T-cell (primary cell): ENCODE results near the gene FZD7. TPM values are rescaled to one million over a fixed set of nuclear protein-coding genes. Genes with fewer than 3 reads are reported as not detected.

Experiments used
- ATAC-seq, 4 experiments: fragments of 200-7000 bp in 3 of 4; fragments of 150-1000 bp in 1 of 4; cut with Tn5 transposase; replicated peaks in 1 of 4; 1 replicate in 3 of 4; 2 replicates in 1 of 4; pipeline ENCODE4 v1.10.0; 2021; ENCODE audit warnings: moderate library complexity in 3 of 4, mild to moderate bottlenecking in 2 of 4, moderate number of reproducible peaks in 1 of 4
- CTCF ChIA-PET, 2 donors: fragments of 300-600 bp; sonication (Branson Sonifier 250); formaldehyde crosslinking; loops; one replicate each; lab custom pipeline; 2022; ENCODE audit warnings: antibody characterized with exemption in 2 of 2; lab: Charles Lee
- POLR2A ChIA-PET, 2 donors: fragments of 300-600 bp; sonication (Branson Sonifier 250); formaldehyde crosslinking; loops; one replicate each; lab custom pipeline; 2022; ENCODE audit warnings: antibody characterized with exemption in 2 of 2; lab: Charles Lee
- DNase-seq, 35 experiments: peaks; one replicate each; pipeline versions ENCODE4 v3.0.0 to v3.0.0-alpha.2; 2013 to 2023
- H3K27ac ChIP-seq: one replicate; pipeline ENCODE4 v1.5.1; 2013; ENCODE audit warnings: low read length
- H3K27me3 ChIP-seq, 2 experiments: replicated peaks in 1 of 2; 1 replicate in 1 of 2; 2 replicates in 1 of 2; pipeline versions ENCODE4 v1.6.1 to v1.7.0; 2013; ENCODE audit warnings: low read length in 1 of 2, mixed read lengths in 1 of 2; ENCODE audit not compliant: control insufficient read depth in 2 of 2, insufficient read depth in 2 of 2; ENCODE audit errors: extremely low read depth in 1 of 2
- H3K36me3 ChIP-seq, 2 donors: 1 replicate in 1 of 2; 2 replicates in 1 of 2; pipeline versions ENCODE4 v1.6.1 to v1.7.0; 2013; ENCODE audit warnings: low read length in 1 of 2; ENCODE audit not compliant: control insufficient read depth in 2 of 2, insufficient read depth in 1 of 2; ENCODE audit errors: extremely low read depth in 1 of 2
- H3K4me1 ChIP-seq, 2 experiments: 1 replicate in 1 of 2; 2 replicates in 1 of 2; pipeline versions ENCODE4 v1.6.1 to v1.7.0; 2013; ENCODE audit warnings: low read length in 2 of 2, mixed read lengths in 1 of 2; ENCODE audit not compliant: insufficient read depth in 2 of 2, control insufficient read depth in 1 of 2; ENCODE audit errors: extremely low read depth in 1 of 2
- H3K4me3 ChIP-seq, 2 donors: 1 replicate in 1 of 2; 2 replicates in 1 of 2; pipeline versions ENCODE4 v1.5.1 to v1.7.0; 2013; ENCODE audit warnings: mild to moderate bottlenecking in 2 of 2, low read length in 1 of 2, moderate library complexity in 1 of 2; ENCODE audit not compliant: control insufficient read depth in 1 of 2; ENCODE audit errors: extremely low read depth in 1 of 2
- H3K9me3 ChIP-seq: 2 replicates; pipeline ENCODE4 v1.7.0; 2013
- H3K27ac Mint-ChIP-seq, 2 donors: one replicate each; pipeline ENCODE4 v1.8.0; 2020 to 2021; ENCODE audit warnings: mild to moderate bottlenecking in 2 of 2, mixed read lengths in 2 of 2
- H3K27me3 Mint-ChIP-seq, 2 donors: one replicate each; pipeline ENCODE4 v1.8.0; 2021 to 2022; ENCODE audit warnings: mixed read lengths in 2 of 2
- H3K36me3 Mint-ChIP-seq: one replicate; pipeline ENCODE4 v1.8.0; 2021; ENCODE audit warnings: mixed read lengths
- H3K4me1 Mint-ChIP-seq, 3 donors: one replicate each; pipeline ENCODE4 v1.8.0; 2020 to 2022; ENCODE audit warnings: mixed read lengths in 3 of 3, mild to moderate bottlenecking in 1 of 3
- H3K4me3 Mint-ChIP-seq, 3 donors: one replicate each; pipeline ENCODE4 v1.8.0; 2020 to 2022; ENCODE audit warnings: mild to moderate bottlenecking in 3 of 3, mixed read lengths in 3 of 3, moderate library complexity in 3 of 3
- H3K9me3 Mint-ChIP-seq, 3 donors: one replicate each; pipeline ENCODE4 v1.8.0; 2020 to 2022; ENCODE audit warnings: mixed read lengths in 3 of 3
- WGBS: methylation state at CpG from one replicate; pipeline ENCODE4 v1.1.5; 2013; ENCODE audit warnings: missing lambda C conversion rate; ENCODE audit not compliant: insufficient coverage; 5-methylcytosine and 5-hydroxymethylcytosine counted together
- total RNA-seq, 35 experiments: library from RNA in 6 of 35; stranded (reverse) in 6 of 35; fragments of 120-200 nt in 1 of 35; gene quantifications; one replicate each; pipeline versions ENCODE4 v1.2.1 to v1.2.4 and lab custom pipeline; 2013 to 2026

FZD7 gene
- total RNA-seq, 5 donors from 2014 or later (not counting 1 experiment from before 2014, with no cell fraction given): 0.15 to 0.93 (median 0.56) TPM

DNA sequence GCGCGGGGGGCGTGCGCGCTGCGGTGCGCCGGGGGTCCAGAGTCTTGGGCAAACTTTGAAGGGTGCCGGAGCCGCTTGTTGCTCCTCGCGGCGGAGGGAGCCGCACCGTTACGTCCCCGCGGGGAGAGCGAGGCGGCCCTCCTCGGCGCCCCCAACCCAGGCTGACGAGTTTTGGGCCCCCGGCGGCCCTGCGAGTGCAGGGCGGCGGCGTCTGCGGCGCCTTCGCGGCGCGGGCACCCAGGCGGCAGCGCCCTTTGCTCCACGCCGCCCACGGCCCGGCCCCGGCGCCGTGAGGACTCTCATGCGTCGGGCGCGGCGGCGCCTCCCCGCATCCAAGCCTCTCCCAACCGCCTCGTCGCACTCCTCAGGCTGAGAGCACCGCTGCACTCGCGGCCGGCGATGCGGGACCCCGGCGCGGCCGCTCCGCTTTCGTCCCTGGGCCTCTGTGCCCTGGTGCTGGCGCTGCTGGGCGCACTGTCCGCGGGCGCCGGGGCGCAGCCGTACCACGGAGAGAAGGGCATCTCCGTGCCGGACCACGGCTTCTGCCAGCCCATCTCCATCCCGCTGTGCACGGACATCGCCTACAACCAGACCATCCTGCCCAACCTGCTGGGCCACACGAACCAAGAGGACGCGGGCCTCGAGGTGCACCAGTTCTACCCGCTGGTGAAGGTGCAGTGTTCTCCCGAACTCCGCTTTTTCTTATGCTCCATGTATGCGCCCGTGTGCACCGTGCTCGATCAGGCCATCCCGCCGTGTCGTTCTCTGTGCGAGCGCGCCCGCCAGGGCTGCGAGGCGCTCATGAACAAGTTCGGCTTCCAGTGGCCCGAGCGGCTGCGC lies 814 bp downstream of the FZD7 start:
- Mint-ChIP-seq H3K4me1 (peaks cover 14 to 15% (median 14%) of the 10 kb centered on the region in 3 donors), H3K9me3 (no peaks in the 10 kb centered on the region), H3K27me3 (peaks cover 10 to 23% of the 10 kb centered on the region in 2 donors), H3K36me3 (no peaks in the 10 kb centered on the region), H3K4me3 (peak overlapping the region in 1 of 3 donors; percentile 79), H3K27ac (no peak overlapping the region)
- H3K36me3 ChIP-seq: no peaks in the 10 kb centered on the region
- no peak overlapping the region for H3K27ac ChIP-seq
- H3K9me3 ChIP-seq: no peaks in the 10 kb centered on the region
- H3K27me3 ChIP-seq: peaks cover 14 to 46% of the 10 kb centered on the region in 2 experiments
- H3K4me3 ChIP-seq: peak overlapping the region; percentile 64 to 77
- WGBS: under 1% methylated on average over 105 of the region's 105 CpGs
- CTCF ChIA-PET: interaction anchor here in 1 of 2 donors (0.6 kb wide), 1 partner anchor 141 kb away, joined by 3 read pairs; no protein-coding TSS in a partner anchor
- POLR2A ChIA-PET: interaction anchor here in 1 of 2 donors (0.6 kb wide), 1 partner anchor 922 kb away, joined by 3 read pairs; no protein-coding TSS in a partner anchor
- ATAC-seq (peak; percentile 2 to 10 (median 6)), DNase-seq (peak in 25 of 35 experiments; percentile 5 to 52 (median 21))
- H3K4me1 ChIP-seq: peaks cover 12 to 31% of the 10 kb centered on the region in 2 experiments

DNA sequence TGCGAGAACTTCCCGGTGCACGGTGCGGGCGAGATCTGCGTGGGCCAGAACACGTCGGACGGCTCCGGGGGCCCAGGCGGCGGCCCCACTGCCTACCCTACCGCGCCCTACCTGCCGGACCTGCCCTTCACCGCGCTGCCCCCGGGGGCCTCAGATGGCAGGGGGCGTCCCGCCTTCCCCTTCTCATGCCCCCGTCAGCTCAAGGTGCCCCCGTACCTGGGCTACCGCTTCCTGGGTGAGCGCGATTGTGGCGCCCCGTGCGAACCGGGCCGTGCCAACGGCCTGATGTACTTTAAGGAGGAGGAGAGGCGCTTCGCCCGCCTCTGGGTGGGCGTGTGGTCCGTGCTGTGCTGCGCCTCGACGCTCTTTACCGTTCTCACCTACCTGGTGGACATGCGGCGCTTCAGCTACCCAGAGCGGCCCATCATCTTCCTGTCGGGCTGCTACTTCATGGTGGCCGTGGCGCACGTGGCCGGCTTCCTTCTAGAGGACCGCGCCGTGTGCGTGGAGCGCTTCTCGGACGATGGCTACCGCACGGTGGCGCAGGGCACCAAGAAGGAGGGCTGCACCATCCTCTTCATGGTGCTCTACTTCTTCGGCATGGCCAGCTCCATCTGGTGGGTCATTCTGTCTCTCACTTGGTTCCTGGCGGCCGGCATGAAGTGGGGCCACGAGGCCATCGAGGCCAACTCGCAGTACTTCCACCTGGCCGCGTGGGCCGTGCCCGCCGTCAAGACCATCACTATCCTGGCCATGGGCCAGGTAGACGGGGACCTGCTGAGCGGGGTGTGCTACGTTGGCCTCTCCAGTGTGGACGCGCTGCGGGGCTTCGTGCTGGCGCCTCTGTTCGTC lies 1.7 kb downstream of the FZD7 start:
- peak overlapping the region; percentile 46 to 77 for H3K4me3 ChIP-seq
- Mint-ChIP-seq H3K27me3 (peaks cover 17 to 31% of the 10 kb centered on the region in 2 donors), H3K27ac (no peak overlapping the region), H3K4me1 (peaks cover 14 to 18% (median 16%) of the 10 kb centered on the region in 3 donors), H3K4me3 (peak overlapping the region in 1 of 3 donors; percentile 79), H3K9me3 (no peaks in the 10 kb centered on the region), H3K36me3 (no peaks in the 10 kb centered on the region)
- ChIA-PET CTCF (interaction anchor here in 1 of 2 donors (0.6 kb wide), 1 partner anchor 140 kb away, joined by 3 read pairs; no protein-coding TSS in a partner anchor), POLR2A (interaction anchor here in 1 of 2 donors (0.6 kb wide), 1 partner anchor 14 kb away, joined by 7 read pairs; no protein-coding TSS in a partner anchor)
- DNase-seq (peak in 10 of 35 experiments; percentile 1 to 44 (median 15)), ATAC-seq (no peak)
- peaks cover 14 to 49% of the 10 kb centered on the region in 2 experiments for H3K27me3 ChIP-seq
- H3K4me1 ChIP-seq: peaks cover 12 to 31% of the 10 kb centered on the region in 2 experiments
- 29% methylated on average over 78 of the region's 78 CpGs for WGBS
- no peak overlapping the region for H3K27ac ChIP-seq
- H3K36me3 ChIP-seq: no peaks in the 10 kb centered on the region
- H3K9me3 ChIP-seq: no peaks in the 10 kb centered on the region

DNA sequence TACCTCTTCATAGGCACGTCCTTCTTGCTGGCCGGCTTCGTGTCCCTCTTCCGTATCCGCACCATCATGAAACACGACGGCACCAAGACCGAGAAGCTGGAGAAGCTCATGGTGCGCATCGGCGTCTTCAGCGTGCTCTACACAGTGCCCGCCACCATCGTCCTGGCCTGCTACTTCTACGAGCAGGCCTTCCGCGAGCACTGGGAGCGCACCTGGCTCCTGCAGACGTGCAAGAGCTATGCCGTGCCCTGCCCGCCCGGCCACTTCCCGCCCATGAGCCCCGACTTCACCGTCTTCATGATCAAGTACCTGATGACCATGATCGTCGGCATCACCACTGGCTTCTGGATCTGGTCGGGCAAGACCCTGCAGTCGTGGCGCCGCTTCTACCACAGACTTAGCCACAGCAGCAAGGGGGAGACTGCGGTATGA lies 2.3 kb downstream of the FZD7 start:
- ChIA-PET POLR2A (no interaction called here), CTCF (no interaction called here)
- no peaks in the 10 kb centered on the region for H3K9me3 ChIP-seq
- H3K36me3 Mint-ChIP-seq: no peaks in the 10 kb centered on the region
- ATAC-seq (no peak), DNase-seq (no peak)
- peak overlapping the region in 1 of 2 donors; percentile 77 for H3K4me3 ChIP-seq
- H3K4me1 ChIP-seq: peaks cover 12 to 31% of the 10 kb centered on the region in 2 experiments
- peaks cover 23 to 35% of the 10 kb centered on the region in 2 donors for H3K27me3 Mint-ChIP-seq
- peaks cover 14 to 49% of the 10 kb centered on the region in 2 experiments for H3K27me3 ChIP-seq
- no peak overlapping the region for H3K27ac Mint-ChIP-seq
- H3K36me3 ChIP-seq: no peaks in the 10 kb centered on the region
- H3K4me3 Mint-ChIP-seq: no peak overlapping the region
- H3K27ac ChIP-seq: no peak overlapping the region
- peaks cover 14 to 18% (median 16%) of the 10 kb centered on the region in 3 donors for H3K4me1 Mint-ChIP-seq
- H3K9me3 Mint-ChIP-seq: no peaks in the 10 kb centered on the region
- WGBS: 94% methylated on average over 28 of the region's 32 CpGs

DNA sequence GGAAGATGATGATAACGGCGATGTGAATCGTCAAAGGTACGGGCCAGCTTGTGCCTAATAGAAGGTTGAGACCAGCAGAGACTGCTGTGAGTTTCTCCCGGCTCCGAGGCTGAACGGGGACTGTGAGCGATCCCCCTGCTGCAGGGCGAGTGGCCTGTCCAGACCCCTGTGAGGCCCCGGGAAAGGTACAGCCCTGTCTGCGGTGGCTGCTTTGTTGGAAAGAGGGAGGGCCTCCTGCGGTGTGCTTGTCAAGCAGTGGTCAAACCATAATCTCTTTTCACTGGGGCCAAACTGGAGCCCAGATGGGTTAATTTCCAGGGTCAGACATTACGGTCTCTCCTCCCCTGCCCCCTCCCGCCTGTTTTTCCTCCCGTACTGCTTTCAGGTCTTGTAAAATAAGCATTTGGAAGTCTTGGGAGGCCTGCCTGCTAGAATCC lies 3.0 kb downstream of the FZD7 start:
- Histone ChIP-seq H3K27ac (no peak overlapping the region), H3K36me3 (no peaks in the 10 kb centered on the region), H3K27me3 (peaks cover 14 to 53% of the 10 kb centered on the region in 2 experiments), H3K9me3 (no peaks in the 10 kb centered on the region), H3K4me1 (peaks cover 12 to 31% of the 10 kb centered on the region in 2 experiments), H3K4me3 (no peak overlapping the region)
- 89% methylated on average over 13 of the region's 15 CpGs for WGBS
- Mint-ChIP-seq H3K9me3 (no peaks in the 10 kb centered on the region), H3K27me3 (peaks cover 29 to 42% of the 10 kb centered on the region in 2 donors), H3K4me3 (no peak overlapping the region), H3K36me3 (no peaks in the 10 kb centered on the region), H3K27ac (no peak overlapping the region), H3K4me1 (peaks cover 12 to 18% (median 16%) of the 10 kb centered on the region in 3 donors)
- ChIA-PET CTCF (no interaction called here), POLR2A (no interaction called here)
- ATAC-seq (no peak), DNase-seq (no peak)

DNA sequence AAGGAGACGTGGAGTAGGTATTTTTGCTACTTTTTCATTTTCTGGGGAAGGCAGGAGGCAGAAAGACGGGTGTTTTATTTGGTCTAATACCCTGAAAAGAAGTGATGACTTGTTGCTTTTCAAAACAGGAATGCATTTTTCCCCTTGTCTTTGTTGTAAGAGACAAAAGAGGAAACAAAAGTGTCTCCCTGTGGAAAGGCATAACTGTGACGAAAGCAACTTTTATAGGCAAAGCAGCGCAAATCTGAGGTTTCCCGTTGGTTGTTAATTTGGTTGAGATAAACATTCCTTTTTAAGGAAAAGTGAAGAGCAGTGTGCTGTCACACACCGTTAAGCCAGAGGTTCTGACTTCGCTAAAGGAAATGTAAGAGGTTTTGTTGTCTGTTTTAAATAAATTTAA lies 3.4 kb downstream of the FZD7 start:
- no peak overlapping the region for H3K27ac Mint-ChIP-seq
- H3K4me1 Mint-ChIP-seq: peaks cover 8 to 16% (median 14%) of the 10 kb centered on the region in 3 donors
- no peaks in the 10 kb centered on the region for H3K36me3 ChIP-seq
- WGBS: 96% methylated on average over 3 of the region's 7 CpGs
- H3K27me3 Mint-ChIP-seq: peaks cover 33 to 44% of the 10 kb centered on the region in 2 donors
- peaks cover 12 to 31% of the 10 kb centered on the region in 2 experiments for H3K4me1 ChIP-seq
- no peaks in the 10 kb centered on the region for H3K9me3 ChIP-seq
- ChIA-PET CTCF (no interaction called here), POLR2A (no interaction called here)
- no peaks in the 10 kb centered on the region for H3K9me3 Mint-ChIP-seq
- H3K36me3 Mint-ChIP-seq: no peaks in the 10 kb centered on the region
- H3K4me3 Mint-ChIP-seq: no peak overlapping the region
- no peak for DNase-seq
- peaks cover 14 to 52% of the 10 kb centered on the region in 2 experiments for H3K27me3 ChIP-seq
- no peak overlapping the region for H3K27ac ChIP-seq
- H3K4me3 ChIP-seq: no peak overlapping the region
- no peak for ATAC-seq
